ENCODE data around the gene USP9X.

USP9X gene

DNA sequence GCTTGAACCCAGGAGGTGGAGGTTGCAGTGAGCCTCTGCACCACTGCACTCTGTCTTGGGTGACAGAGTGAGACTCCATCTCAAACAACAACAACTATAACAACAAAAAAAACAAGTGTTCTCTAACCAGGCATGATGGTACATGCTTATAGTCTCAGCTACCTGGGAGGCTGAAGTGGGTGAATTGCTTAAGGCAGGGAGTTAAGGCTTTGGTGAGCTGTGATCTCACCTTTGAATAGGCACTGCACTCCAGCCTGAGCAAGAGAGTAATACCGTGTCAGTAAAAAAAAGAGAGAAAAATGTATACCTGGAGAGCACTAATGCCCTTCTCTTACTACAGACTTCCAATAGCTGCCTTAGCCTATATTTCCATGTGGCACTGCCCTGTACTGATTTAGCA lies 18.9 kb upstream of the USP9X start:
- no peak overlapping the region for H3K4me3 ChIP-seq (ENCODE audit: low read depth, low read length)
- in situ Hi-C loops (cut with HindIII; ENCODE audit: low sequenced_read_pairs), result no loop called here
- TF ChIP-seq, protein P1, sequence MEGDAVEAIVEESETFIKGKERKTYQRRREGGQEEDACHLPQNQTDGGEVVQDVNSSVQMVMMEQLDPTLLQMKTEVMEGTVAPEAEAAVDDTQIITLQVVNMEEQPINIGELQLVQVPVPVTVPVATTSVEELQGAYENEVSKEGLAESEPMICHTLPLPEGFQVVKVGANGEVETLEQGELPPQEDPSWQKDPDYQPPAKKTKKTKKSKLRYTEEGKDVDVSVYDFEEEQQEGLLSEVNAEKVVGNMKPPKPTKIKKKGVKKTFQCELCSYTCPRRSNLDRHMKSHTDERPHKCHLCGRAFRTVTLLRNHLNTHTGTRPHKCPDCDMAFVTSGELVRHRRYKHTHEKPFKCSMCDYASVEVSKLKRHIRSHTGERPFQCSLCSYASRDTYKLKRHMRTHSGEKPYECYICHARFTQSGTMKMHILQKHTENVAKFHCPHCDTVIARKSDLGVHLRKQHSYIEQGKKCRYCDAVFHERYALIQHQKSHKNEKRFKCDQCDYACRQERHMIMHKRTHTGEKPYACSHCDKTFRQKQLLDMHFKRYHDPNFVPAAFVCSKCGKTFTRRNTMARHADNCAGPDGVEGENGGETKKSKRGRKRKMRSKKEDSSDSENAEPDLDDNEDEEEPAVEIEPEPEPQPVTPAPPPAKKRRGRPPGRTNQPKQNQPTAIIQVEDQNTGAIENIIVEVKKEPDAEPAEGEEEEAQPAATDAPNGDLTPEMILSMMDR (IDR thresholded peaks at IDR 0.05; ENCODE audit: low read depth, low read length, missing control alignments), result no peak
- no peak for DNase-seq (ENCODE audit: low read depth)

DNA sequence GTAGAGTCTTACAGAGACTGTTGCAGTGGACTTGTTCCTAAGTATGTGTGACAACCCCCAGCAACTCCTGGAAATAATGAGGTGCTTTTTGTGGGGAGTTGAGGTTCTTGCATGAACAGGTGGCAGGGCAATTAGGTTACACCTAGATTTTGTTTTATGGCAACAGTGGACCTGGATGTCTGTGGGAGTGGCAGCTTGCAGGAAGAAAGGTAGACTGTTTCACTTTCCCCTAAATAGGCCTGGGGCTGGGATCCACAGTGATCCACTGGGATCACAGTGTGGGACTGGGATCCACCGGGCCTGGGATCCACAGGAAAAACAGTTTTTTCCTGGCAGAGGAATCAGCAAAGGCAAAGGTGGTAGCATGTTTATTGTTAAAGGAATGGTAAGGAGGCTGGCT lies 18.3 kb upstream of the USP9X start:
- TF ChIP-seq, protein P1 (IDR thresholded peaks at IDR 0.05; ENCODE audit: low read depth, low read length, missing control alignments), result no peak
- H3K4me3 ChIP-seq (ENCODE audit: low read depth, low read length), result no peak overlapping the region
- no peak for DNase-seq (ENCODE audit: low read depth)
- in situ Hi-C loops (cut with HindIII; ENCODE audit: low sequenced_read_pairs), result no loop called here

DNA sequence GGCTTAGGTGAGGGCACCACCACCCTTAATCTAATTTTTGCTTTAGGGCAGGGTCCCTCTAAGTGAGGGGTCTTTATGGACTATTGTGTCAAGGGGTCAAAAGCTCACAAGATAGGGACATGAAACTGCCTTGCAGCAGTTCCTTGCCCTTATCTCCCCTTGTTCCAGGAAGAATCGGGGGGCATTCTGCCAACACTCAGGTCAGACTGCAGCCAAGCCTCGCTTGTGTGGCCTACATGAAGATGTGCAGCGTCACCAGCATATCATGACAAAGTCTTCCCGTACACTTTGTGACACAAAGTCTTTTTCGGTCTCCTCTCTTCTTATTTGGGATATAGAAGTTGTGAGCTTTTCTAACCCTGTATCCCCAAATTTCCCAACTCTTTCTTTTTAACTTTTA lies 17.5 kb upstream of the USP9X start:
- TF ChIP-seq, protein P1 (IDR thresholded peaks at IDR 0.05; ENCODE audit: low read depth, low read length, missing control alignments), result no peak
- in situ Hi-C loops (cut with HindIII; ENCODE audit: low sequenced_read_pairs), result no loop called here
- DNase-seq (ENCODE audit: low read depth), result no peak
- H3K4me3 ChIP-seq (ENCODE audit: low read depth, low read length), result no peak overlapping the region

DNA sequence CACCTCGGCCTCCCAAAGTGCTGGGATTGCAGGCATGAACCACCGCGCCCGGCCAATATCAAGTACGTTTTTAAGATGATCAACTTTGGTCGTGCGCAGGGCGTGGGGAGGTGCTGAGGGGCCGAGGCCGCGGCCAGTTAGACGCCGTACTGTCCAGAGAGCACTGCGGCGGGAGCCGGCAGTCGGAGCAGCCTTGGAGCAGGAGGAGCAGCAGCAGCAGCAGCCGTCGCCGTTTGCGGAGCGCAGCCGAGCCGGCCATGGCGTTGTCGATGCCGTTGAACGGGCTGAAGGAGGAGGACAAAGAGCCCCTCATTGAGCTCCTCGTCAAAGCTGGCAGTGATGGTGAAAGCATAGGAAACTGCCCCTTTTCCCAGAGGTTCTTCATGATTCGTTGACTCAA lies 8.5 kb upstream of the USP9X start:
- H3K4me3 ChIP-seq (ENCODE audit: low read depth, low read length), result no peak overlapping the region
- TF ChIP-seq, protein P1 (IDR thresholded peaks at IDR 0.05; ENCODE audit: low read depth, low read length, missing control alignments), result no peak
- DNase-seq (ENCODE audit: low read depth), result no peak
- in situ Hi-C loops (cut with HindIII; ENCODE audit: low sequenced_read_pairs), result no loop called here

DNA sequence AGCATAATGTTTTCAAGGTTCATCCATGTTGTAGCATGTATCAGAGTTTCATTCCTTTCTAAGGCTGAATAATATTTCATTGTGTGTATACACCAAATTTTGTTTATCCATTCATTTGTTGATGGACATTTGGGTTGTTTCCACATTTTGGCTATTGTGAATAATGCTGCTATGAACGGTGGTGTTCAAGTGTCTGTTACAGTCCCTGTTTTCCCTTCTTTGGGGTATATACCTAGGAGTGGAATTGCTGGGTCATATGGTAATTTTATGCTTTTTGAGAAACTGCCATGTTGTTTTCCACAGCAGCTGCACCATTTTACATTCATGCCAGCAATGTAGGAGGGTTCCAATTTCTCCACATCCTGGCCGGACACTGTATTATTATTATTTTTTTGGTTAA lies 3.4 kb upstream of the USP9X start:
- TF ChIP-seq, protein P1 (IDR thresholded peaks at IDR 0.05; ENCODE audit: low read depth, low read length, missing control alignments), result no peak
- in situ Hi-C loops (cut with HindIII; ENCODE audit: low sequenced_read_pairs), result no loop called here
- no peak for DNase-seq (ENCODE audit: low read depth)
- no peak overlapping the region for H3K4me3 ChIP-seq (ENCODE audit: low read depth, low read length)

DNA sequence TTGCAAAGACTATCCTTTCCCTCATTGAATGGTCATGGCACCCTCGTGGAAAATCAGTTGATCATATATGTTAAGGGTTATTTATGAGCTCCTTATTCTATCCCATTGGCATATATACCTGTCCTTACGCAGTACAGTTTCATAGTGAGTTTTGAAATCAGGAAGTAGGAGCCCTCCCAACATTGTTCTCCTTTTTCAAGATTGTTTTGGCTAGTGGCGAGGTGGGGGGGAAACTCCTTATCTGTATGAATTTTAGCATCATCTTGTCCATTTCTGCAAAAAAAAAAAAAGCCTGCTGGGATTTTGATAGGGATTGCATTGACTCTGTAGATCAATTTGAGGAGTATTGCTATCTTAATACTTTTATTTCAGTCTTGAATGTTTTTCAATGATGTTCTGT lies 2.5 kb upstream of the USP9X start:
- H3K4me3 ChIP-seq (ENCODE audit: low read depth, low read length), result no peak overlapping the region
- no peak for DNase-seq (ENCODE audit: low read depth)
- TF ChIP-seq, protein P1 (IDR thresholded peaks at IDR 0.05; ENCODE audit: low read depth, low read length, missing control alignments), result no peak
- in situ Hi-C loops (cut with HindIII; ENCODE audit: low sequenced_read_pairs), result no loop called here
